ACHN (cell line): ENCODE results near the gene DLGAP1.

Experiments
- DNase-seq: peaks from one replicate; pipeline ENCODE4 v3.0.0-alpha.2; 2015
- in situ Hi-C: cut with HindIII; loops from 2 replicates; pipeline ENCODE4 v1.10.0; 2017; ENCODE audit warnings: low sequenced_read_pairs, low pct_ligation_motif_present, low pct_unique_long_range_greater_than_20kb

The DLGAP1 gene

DNA sequence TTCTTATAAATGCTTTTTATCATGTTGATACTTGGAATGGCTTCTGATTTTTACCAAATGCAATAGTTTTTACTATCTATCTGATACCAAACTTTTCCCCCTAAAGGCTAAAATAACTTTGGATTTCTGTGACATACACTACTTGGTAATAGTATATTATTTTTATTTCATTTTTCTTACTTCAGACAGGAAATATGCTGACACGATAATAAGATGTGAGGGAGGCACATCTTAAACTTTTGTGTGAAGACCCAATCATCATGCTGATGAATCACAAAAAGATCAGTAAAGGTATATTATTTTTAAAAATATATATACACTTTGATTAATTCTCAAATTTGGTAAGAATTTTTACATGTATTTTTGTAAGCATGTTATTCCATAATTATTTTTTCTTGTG lies 882.3 kb downstream of the DLGAP1 start:
- DNase-seq: no peak
- in situ Hi-C loops: no loop called here

DNA sequence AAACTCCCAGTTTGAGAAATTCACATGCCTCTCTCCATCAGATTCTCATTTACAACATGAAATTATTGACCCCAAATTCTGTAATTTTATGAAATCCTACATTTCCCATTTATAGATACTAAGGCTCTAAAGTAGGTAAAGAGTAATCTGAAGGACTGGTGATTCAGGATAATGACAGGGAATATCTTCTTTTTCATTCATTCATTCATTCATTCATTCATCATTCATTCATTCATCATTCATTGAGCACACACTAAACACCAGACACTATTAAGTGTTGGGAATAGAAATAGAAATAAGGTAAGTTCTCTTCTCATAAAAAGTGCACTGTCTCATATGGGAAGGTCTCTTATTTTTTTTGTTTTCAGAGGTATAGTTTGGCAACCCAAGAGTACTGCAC lies 888.3 kb downstream of the DLGAP1 start:
- in situ Hi-C loops: no loop called here
- no peak for DNase-seq

DNA sequence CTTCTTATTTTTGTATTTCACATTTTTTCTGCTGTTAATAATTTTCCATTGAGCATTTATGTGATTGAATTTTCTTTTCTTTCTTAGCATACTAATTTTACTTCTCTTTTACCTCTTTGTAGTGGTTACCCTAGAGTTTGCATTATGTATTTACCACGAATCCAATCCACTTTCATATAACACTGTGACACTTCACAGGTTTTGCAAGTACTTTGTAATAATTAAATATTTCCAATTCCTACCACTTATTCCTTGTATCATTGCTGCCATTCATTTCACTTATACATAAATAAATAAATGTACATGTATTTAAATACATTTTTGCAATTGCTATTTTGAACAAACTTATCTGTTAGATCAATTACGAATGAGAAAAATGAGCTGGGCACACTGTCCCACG lies 894.4 kb downstream of the DLGAP1 start:
- in situ Hi-C loops: no loop called here
- DNase-seq: no peak

DNA sequence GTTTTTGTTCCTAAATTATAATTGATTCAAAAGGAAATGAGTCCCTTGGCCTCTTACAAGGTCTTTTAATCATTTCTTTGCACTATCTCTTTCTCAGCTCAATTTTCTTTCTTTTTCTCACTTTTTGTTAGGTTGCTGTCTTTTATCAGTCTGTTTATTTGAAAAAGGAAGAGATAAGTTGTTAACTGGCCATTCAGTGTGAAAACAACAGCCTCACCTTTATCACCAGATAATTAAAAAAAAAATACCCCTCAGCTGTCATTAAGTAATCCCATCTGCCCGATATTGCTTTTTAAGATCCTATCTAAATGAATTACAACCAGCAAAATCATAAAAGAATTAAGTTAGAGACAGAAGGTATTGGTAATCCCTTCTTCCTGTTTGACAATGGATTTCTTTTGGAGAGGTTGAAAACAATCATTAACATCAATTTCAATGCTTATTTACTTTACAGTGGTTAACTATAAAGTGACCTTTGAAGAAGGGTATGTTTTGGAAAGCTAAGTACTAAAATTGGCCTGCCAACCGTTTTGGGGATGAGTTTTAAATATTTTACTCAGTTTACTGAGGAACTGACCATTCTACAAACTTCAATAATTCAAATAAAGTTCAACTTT lies 900.2 kb downstream of the DLGAP1 start:
- in situ Hi-C loops: no loop called here
- DNase-seq: no peak

DNA sequence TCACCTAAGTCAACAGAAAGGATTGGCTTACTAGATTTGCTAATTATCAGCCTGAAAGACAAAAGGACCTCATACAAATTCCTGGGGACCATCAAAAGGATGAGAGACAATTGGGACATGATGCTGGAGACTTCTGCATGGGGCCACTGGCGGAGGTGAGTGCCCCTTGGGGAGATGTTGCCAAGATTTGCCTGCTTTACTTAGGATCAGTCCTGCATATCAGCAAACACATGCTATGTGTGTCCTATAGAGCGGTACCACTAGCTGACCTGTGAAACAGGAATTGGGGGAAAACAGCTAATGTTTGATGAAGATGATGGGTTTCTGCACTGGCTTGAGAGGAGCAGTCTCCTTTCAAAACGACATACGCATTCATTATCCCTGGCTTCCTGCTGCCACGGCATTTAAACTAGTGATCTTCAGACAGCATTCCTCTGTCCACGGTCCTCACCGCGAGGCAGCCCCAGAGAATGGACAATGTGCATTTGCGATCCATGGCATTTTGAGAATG lies 901.0 kb downstream of the DLGAP1 start:
- in situ Hi-C loops: no loop called here

DNA sequence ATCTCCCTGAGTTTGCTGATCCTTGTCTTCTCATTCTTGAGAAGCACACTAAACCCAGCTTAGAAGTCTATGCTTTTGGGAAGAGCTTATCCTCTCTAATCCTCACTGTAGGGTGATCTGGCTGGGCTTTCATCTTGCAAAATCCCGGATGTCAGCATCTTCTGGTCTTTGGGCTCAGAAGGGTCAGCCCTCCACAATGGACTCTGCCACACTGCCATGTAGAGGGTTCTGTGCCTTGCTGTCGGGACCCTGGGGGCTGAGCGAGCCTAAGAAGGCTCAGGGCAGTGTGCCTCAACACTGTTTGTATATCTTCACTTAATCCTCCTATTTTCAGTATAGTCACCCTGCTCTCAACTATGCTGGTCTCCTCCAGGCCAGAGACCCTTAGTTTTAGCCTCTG lies 902.8 kb downstream of the DLGAP1 start:
- in situ Hi-C loops: no loop called here
- no peak for DNase-seq

More for the DNA sequence above, 901.0 kb downstream of the DLGAP1 start:
- no peak for DNase-seq

DNA sequence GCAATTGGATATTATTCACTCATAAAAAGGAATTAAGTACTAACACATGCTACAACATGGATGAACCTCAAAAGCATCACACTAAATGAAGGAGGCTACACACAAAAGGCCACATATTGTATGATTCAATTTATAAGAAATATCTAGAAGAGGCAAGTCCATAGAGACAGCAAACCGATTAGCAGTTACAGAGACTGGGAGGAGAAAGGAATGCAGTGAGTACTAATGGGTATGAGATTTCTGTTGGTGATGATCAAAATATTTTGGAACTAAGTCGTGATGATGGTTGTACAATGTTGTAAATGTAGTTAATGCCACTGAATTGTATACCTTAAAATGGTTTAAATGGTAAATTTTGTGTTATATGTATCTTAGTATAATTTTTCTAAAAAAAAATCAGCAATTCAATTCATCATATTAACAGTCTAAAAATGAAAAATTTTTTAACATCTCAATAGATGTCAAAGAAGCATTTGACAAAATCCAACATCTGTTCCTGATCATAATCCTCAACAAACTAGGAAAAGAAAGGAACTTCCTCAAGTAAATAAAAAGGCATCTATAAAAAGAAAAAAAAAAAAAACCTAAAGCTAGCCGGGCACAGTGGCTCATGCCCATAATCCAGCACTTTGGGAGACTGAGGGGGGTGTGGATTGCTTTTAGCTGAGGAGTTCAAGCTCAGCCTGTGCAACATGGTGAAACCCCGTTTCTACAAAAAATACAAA lies 907.1 kb downstream of the DLGAP1 start:
- no peak for DNase-seq
- in situ Hi-C loops: no loop called here

DNA sequence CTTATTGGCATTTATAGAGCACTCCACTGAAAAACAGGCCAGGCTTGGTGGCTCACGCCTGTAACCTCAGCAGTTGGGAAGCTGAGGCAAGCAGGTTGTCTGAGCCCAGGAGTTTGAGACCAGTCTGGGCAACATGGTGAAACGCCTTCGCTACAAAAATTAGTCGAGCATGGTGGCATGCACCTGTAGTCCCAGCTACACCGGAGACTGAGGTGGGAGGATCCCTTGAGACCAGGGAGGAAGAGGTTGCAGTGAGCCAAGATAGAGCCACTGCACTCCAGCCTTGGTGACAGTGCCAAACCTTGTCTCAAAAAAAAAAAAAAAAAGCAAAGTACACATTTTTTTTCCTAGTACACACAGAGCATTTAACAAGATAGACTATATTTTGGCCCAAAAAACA lies 909.0 kb downstream of the DLGAP1 start:
- in situ Hi-C loops: no loop called here
- no peak for DNase-seq

DNA sequence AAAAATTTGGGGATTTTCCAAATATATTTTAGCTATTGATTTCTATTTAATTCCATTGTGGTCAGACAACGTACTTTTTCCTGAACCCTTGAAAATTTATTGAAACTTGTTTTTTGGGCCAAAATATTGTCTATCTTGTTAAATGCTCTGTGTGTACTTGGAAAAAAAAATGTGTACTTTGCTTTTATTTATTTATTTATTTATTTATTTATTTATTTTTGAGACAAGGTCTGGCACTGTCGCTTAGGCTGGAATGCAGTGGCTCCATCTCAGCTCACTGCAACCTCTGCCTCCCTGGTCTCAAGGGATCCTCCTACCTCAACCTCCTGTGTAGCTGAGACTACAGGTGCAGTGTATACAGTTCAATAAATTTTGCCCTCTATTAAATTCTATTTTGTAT lies 910.6 kb downstream of the DLGAP1 start:
- in situ Hi-C loops: no loop called here
- no peak for DNase-seq

DNA sequence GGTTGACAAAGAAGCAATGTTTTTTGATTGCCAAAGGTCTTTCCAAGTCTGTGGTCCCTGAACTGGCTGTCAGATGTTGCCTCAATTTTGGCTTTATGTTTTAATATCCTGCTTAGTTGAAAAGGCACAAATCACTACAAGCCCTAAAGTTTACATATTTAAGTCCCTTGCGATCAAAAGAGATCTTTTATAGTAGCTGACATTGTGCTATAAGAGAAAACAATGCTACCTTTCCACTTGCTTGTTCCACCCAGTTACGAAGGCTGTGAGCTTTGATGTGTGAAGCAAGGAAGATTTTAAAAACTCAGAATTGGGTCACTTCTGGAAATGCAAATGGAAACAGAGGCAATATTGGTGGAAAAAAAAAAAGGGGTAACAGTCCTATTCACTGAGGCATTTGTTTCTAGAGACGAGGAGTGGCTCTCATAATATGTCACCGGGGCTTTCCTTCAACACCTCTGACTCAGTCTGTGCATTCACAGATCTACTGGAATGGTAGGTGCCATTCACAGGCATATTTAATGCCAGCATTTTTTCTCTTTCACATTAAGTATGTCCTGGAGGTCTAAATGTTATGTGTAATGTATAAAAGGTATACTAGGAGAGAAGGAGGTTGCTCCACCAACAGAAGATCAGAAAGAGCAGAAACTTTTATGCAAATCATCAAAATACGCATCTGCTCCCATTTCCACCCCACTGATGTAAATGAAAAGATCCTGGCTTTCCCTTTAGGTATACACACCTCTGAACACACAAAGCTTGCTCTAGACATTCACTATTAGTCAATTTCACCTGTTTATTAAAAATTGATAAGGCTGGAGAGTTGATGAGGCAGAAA lies 913.3 kb downstream of the DLGAP1 start:
- in situ Hi-C loops: no loop called here
- DNase-seq: no peak

DNA sequence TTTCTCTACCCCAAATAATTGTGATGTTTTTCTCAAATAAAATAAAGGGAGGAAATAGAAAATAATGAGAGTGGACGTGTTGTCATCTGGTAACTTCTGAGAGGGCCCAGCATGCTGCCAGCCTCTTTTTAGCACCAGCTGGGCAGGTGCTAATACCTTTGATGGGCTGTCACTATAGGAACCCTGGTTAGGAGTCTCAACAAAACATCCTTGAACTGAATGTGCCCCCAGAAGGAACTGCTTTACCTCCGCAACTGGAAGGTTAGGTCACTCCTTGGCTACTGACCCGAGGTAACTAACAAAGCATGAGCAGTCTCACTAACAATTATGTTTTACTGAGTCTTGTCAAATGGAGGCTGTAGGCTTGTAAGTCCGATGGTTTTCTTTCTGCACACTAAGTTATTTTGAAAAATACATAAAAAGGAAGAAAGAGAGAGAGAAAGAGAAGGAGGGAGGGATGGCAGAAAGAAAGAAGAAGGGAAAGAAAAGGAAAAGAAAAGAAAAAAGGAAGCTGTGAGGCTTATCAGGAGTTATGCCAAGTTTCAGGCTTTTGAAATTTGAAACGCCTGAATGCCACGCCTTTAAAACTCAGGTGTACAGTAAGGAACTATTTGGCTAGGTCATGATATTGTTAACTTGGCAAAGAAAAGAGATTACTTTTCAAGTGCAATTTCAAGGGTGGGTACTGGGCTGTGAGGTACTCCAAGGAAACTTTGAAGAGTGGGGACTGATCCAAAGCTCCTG lies 914.1 kb downstream of the DLGAP1 start:
- no peak for DNase-seq
- in situ Hi-C loops: no loop called here

DNA sequence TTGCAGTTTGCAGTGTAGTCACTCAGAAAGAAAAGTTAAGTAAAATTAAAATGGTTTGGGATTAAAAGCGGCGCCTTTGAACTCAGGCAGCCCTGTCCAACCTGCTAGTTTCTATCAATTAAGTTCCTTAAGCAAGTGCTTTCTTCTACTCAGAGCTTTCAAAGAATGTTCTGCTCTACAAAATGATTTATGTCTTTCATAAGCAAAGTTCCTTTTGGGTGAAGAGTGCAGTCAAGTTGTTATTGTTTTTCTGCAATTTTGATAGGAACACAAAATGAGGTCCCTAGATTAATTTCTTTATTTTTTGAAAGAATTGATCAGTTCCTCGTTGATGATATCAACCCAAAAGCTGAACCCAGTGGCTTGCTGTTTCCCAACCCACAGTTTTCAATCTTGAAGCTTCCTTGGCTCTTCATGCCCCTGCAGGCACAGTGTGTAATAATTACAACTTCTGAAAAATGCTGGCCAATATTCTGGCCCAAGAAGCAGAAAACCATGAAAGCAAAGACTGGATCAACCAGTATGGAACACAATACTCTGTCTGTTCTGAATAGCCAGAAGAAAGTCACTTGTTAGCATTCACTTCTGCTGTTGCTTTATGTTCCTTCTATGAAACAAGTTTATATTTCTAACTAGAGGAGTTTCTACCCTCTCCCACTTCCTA lies 916.0 kb downstream of the DLGAP1 start:
- no peak for DNase-seq
- in situ Hi-C loops: no loop called here

DNA sequence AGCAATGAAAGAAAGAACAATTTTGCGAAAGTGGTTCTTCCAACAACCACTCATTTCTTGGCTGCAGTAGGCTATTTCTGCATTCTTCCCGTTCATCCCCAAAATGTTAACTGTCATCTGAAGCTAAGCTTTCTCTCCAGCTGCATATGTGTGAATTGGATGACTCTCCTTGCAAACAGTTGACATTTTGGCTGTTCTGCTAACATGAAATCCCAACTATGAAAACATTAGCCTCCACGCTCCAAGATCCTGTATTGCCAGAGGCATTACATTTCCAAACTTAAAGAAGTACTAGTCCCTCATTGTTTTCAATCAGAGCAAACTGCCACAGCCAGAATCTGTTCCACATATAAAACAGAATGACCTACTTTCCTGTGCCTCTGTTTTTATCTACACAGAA lies 916.7 kb downstream of the DLGAP1 start:
- in situ Hi-C loops: no loop called here
- no peak for DNase-seq

DNA sequence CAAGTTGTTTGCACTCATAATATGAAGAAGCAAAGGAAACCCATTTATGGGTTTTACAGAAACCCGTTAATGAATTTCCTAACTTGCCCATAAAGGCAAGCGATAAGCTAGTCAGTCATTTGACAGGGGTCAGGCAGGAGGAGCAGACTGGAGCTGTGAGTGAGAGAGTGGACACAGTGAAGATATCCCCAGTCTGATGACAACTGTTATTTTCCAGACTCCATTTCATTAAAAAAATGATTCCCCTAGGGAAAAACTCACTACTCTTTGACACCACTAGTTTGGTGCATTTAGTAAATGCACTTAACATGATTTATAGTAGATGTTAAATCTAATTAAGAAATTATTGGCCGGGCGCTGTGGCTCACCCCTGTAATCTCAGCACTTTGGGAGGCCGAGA lies 924.3 kb downstream of the DLGAP1 start:
- DNase-seq: no peak
- in situ Hi-C loops: no loop called here

DNA sequence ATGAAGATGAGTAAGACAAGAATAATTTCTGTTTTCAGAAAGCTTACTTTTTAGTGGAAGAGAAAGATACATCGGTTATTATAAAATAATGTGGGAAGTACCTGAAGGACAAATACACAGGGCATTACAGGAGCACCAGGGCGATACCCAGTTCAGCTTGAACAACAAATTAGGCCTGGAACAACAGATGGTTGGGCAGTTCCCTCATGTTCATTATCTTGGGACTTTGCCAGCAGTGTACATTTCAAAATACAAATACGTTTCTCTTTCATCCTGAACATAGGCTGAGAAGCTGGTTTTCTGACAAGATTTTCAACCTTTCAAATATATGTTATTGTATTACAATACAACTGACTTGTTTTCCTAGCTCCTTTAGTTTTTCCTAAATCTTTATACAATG lies 925.5 kb downstream of the DLGAP1 start:
- in situ Hi-C loops: no loop called here
- DNase-seq: no peak

DNA sequence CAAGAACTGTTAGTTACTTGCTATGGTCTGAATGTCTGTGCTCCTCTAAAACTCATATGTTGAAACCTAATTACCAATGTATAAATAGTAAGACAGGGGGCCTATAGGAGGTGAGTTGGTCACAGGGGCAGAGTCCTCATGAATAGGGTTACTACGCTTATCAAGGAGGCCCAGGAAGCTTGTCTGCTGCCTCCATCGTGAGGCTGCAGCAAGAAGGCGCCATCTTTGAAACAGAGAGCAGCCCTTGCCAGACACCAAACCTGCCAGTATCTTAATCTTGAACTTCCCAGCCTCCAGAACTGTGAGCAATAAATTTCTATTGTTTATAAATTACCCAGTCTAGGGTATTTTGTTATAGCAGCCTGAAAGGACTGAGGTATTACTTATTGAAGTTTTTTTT lies 926.0 kb downstream of the DLGAP1 start:
- no peak for DNase-seq

DNA sequence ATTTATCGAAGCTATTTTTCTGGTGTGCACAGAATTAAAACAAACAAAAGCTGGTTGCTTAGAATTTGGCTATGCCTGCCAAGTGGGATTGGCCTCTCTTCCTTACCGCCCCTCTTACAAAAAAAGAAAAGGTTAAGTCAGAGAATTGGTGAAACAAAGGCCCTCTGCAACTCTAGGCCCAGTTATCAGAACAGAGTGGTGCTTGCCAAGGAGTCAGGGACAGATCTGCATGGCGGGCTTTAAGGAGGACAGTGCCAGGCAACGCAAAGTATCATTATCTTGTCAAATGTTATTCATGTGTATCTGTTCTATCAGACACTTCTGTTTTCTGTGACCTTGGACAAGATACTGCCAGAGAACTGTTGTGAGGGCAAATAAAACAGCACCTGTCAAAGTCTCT lies 926.9 kb downstream of the DLGAP1 start:
- no peak for DNase-seq
- in situ Hi-C loops: no loop called here

More for the DNA sequence above, 926.0 kb downstream of the DLGAP1 start:
- in situ Hi-C loops: no loop called here
